Fibroblast of pulmonary artery (primary cell): ENCODE results near the gene WT1.

Experiments
- DNase-seq: peaks from one replicate; pipeline ENCODE4 v3.0.0-alpha.2; 2010; ENCODE audit warnings: low read depth
- H3K4me3 ChIP-seq: replicated peaks from 2 replicates; pipeline ENCODE4 v1.5.1; 2011; ENCODE audit warnings: low read depth, mild to moderate bottlenecking, control low read depth, low read length, moderate library complexity
- TF ChIP-seq, protein P1 (sequence below): IDR thresholded peaks from 2 replicates; pipeline ENCODE4 v1.5.1; 2011; ENCODE audit warnings: mild to moderate bottlenecking, control low read depth, low read length, inconsistent platforms; ENCODE audit errors: missing control alignments

WT1 gene

DNA sequence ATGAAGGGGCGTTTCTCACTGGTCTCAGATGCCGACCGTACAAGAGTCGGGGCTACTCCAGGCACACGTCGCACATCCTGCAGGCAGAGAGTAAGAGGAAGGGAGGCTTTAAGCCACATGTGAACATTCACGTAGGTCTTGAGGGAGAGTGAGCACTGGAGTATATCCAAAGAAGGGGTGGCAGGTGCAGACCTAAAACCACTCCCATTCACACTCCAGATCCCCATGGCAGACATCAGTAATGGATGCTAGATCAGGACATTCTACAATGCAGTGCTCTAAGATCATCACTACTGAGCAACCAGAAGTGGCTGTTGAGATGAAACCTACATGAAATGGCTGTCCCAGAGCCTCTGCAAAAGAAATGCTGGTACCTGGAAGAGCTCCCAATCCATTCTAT lies 39.0 kb downstream of the WT1 start:
- H3K4me3 ChIP-seq: no peak overlapping the region
- TF ChIP-seq, protein P1, sequence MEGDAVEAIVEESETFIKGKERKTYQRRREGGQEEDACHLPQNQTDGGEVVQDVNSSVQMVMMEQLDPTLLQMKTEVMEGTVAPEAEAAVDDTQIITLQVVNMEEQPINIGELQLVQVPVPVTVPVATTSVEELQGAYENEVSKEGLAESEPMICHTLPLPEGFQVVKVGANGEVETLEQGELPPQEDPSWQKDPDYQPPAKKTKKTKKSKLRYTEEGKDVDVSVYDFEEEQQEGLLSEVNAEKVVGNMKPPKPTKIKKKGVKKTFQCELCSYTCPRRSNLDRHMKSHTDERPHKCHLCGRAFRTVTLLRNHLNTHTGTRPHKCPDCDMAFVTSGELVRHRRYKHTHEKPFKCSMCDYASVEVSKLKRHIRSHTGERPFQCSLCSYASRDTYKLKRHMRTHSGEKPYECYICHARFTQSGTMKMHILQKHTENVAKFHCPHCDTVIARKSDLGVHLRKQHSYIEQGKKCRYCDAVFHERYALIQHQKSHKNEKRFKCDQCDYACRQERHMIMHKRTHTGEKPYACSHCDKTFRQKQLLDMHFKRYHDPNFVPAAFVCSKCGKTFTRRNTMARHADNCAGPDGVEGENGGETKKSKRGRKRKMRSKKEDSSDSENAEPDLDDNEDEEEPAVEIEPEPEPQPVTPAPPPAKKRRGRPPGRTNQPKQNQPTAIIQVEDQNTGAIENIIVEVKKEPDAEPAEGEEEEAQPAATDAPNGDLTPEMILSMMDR: no peak
- no peak for DNase-seq

DNA sequence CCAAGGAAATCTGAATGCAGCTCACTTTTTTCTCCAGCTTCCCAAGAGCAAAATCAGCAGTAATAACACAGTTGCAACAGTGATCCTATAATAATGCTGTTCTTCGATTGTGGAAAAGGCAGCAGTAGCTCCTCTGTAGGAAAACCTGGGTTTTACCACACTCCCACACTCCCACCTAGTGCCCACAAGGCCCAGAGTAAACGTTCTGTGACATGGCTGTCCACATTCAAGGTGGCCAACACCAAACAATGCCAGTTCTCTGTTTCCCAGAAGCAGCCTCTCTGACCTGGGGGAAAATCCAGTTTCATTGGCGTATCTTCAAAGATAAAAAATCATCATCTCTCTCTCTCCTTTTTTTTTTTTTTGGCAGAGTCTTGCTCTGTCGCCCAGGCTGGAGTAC lies 40.2 kb downstream of the WT1 start:
- DNase-seq: no peak
- TF ChIP-seq, protein P1: no peak
- no peak overlapping the region for H3K4me3 ChIP-seq

DNA sequence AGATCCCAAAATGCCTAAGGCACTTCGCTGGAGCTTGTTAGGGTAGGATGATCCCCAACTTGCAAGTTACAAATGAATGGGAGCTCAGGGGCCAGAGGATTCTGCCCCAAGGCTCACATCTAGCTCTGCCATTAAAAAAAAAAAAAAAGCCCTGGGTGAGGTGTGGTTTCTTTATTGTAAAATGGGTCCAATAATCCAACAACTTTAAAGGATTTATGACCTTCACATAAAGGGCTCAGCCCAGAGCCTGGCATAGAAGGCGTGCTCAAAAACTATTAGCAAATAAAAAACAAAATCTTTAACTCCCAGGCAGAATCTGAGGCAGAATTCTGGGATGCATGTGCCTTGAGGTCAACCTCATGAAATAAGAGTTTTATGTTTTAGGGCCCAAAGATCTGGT lies 42.5 kb downstream of the WT1 start:
- no peak overlapping the region for H3K4me3 ChIP-seq
- no peak for DNase-seq
- TF ChIP-seq, protein P1: no peak

DNA sequence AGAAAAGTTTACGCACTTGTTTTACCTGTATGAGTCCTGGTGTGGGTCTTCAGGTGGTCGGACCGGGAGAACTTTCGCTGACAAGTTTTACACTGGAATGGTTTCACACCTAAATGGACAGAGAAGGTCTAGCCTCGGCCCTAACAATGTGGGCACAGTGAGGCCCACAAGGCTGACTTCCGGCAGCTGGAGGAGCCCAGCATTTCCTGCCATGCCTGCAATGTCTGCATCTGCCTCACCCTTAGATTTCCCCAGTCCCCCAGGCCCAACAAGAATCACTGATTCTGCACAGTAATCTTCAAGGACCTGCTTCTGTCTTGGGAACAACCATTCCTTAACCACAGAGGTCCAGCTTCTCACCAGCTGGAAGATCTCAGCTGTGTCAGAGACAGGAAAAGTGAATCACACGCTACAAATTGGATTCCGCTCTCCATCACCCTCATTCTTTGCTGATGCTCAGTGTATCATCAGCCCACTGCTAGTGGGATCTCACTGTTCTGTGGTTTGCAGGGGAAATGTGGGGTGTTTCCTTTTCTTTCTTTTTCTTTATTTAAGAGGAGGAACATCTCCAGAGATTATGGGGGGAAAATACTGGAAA lies 43.3 kb downstream of the WT1 start:
- DNase-seq: peak; percentile 97
- TF ChIP-seq, protein P1: no peak
- H3K4me3 ChIP-seq: no peak overlapping the region

DNA sequence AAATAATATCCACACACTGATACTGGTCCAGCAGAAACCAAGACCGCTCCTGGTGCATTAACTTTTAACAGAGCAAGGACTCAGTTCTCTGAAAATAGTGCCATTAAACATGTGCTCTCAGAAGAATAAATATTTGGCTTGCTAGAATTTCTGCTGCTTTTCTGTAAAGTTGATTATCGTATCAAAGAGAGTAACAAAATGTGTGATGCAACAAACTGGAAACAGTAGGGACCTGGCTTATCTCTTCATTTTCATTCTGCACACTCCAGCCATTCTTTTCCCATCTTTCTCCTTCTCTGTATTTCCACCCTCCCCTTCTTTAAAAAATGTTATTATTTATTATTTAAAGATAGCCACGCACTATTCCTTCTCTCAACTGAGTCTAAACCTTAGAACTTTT lies 43.9 kb downstream of the WT1 start:
- H3K4me3 ChIP-seq: no peak overlapping the region
- no peak for DNase-seq

DNA sequence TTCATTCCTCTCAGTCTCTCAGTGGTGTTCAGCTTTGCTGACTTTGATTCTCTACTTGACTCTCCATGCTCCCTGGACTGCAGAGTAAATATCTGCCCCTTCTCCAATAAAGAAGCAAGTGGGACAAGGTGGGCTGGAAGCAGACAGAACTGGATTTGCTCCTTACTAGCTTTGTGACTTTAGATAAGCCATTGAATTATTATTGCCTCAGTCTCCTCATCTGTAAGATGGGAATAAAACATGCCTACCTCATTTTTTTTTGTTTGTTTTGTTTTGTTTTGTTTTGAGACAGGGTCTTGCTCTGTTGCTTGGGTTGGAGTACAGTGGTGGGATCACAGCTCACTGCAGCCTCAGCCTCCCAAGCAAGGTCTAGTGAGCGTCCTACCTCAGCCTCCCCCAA lies 44.6 kb downstream of the WT1 start:
- H3K4me3 ChIP-seq: no peak overlapping the region
- DNase-seq: no peak
- TF ChIP-seq, protein P1: no peak

More for the DNA sequence above, 43.9 kb downstream of the WT1 start:
- TF ChIP-seq, protein P1: no peak
